Measurements from ENCODE around the gene LETMD1.

GRCh38 chr12:51027342-51027835, 20.7 kb upstream of the LETMD1 start:
- TF ChIP-seq CTCF (IDR thresholded peaks at IDR 0.05) (no peak), POLR2A (IDR thresholded peaks at IDR 0.05) (no peak)

Data from right lobe of liver (tissue), 4 donors.